Suprapubic skin (tissue), 4 donors: Measurements from ENCODE around the gene TNFAIP2. TPM values are rescaled to one million over a fixed set of nuclear protein-coding genes. Genes with fewer than 3 reads are reported as not detected.
"Not testable (repeated sequence)": the region's sequence is repeated elsewhere in the genome, so short reads cannot be mapped to it uniquely, and the experiment has no call there.

Experiments used
- DNase-seq, 2 donors: peaks; one replicate each; pipeline ENCODE4 v3.0.0-alpha.2; 2019; ENCODE audit warnings: low spot score in 2 of 2
- H3K27ac ChIP-seq: fragments of 200-600 bp; sonication (generic); one replicate; pipeline ENCODE4 v1.5.1; 2019
- H3K27me3 ChIP-seq: fragments of 200-600 bp; sonication (generic); one replicate; pipeline ENCODE4 v1.5.1; 2019
- H3K36me3 ChIP-seq: fragments of 200-600 bp; sonication (generic); one replicate; pipeline ENCODE4 v1.5.1; 2019
- H3K4me1 ChIP-seq: fragments of 200-600 bp; sonication (generic); one replicate; pipeline ENCODE4 v1.5.1; 2019
- H3K4me3 ChIP-seq: fragments of 200-600 bp; sonication (generic); one replicate; pipeline ENCODE4 v1.5.1; 2019; ENCODE audit warnings: mild to moderate bottlenecking
- H3K9me3 ChIP-seq: fragments of 200-600 bp; sonication (generic); one replicate; pipeline ENCODE4 v1.5.1; 2019
- EP300 ChIP-seq: sonication (generic); formaldehyde crosslinking; IDR thresholded peaks from one replicate; pipeline ENCODE4 v1.6.1; 2017; ENCODE audit warnings: antibody characterized with exemption
- POLR2A ChIP-seq, 2 donors: fragments of 450-650 bp; IDR thresholded peaks; one replicate each; pipeline ENCODE4 v1.6.1; 2017; ENCODE audit warnings: antibody characterized with exemption in 2 of 2, mild to moderate bottlenecking in 2 of 2, moderate library complexity in 2 of 2
- POLR2AphosphoS5 ChIP-seq, 3 donors: sonication (generic); formaldehyde crosslinking; IDR thresholded peaks; one replicate each; pipeline ENCODE4 v1.6.1; 2017; ENCODE audit warnings: antibody characterized with exemption in 3 of 3
- WGBS: methylation state at CpG from one replicate; pipeline ENCODE4 v1.1.5; 2018; 5-methylcytosine and 5-hydroxymethylcytosine counted together
- total RNA-seq, 4 donors: library from RNA; depleted of rRNA; stranded (reverse); fragments of >200 nt; gene quantifications; one replicate each; pipeline ENCODE4 v1.1.0, GENCODE V29; 2016
- TF ChIP-seq, protein P1 (sequence below), 2 donors: fragments of 200-600 bp in 1 of 2; fragments of 450-650 bp in 1 of 2; sonication (generic) in 1 of 2; IDR thresholded peaks; one replicate each; pipeline ENCODE4 v1.5.1; 2016 to 2019; ENCODE audit warnings: antibody characterized with exemption in 2 of 2, mild to moderate bottlenecking in 1 of 2, moderate library complexity in 1 of 2

The TNFAIP2 gene
- total RNA-seq, 4 donors from 2014 or later, result 11.9 to 23.3 (median 16.4) TPM

DNA sequence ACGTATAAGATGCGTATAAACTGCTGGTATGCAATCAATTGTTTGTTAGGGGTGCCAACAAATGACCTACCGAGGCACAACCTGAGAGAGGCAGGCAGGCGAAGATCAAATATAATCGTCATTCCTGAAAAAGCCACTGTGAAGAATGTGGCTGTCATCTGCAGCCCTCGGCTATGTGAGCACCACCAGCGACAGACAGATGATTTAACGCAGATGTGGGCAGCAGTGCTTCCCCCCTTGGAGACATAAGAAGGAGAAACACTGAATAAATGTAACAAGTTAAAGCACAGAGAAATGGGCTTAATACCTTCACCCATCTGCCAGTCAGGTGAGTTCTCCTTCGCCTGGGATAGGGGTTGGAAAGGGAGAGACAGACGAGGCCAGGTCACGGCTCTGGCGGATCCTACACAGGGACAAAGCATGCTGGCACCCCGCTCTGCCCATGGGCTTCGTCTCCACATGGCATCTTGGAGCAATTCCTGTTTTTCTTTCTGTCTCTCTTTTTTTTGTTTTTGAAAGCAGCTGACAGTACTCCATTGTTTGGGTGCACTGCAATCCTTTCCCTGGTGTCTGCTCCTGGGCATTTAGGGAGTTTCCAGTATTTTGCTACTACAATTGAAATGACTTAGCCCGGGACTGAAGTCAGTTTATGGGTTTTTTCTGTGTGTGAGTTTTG lies 28.1 kb downstream of the TNFAIP2 start:
- TF ChIP-seq POLR2AphosphoS5 (IDR thresholded peaks at IDR 0.05), result no peak
- TF ChIP-seq, protein P1, sequence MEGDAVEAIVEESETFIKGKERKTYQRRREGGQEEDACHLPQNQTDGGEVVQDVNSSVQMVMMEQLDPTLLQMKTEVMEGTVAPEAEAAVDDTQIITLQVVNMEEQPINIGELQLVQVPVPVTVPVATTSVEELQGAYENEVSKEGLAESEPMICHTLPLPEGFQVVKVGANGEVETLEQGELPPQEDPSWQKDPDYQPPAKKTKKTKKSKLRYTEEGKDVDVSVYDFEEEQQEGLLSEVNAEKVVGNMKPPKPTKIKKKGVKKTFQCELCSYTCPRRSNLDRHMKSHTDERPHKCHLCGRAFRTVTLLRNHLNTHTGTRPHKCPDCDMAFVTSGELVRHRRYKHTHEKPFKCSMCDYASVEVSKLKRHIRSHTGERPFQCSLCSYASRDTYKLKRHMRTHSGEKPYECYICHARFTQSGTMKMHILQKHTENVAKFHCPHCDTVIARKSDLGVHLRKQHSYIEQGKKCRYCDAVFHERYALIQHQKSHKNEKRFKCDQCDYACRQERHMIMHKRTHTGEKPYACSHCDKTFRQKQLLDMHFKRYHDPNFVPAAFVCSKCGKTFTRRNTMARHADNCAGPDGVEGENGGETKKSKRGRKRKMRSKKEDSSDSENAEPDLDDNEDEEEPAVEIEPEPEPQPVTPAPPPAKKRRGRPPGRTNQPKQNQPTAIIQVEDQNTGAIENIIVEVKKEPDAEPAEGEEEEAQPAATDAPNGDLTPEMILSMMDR (IDR thresholded peaks at IDR 0.05), result no peak
- no peak for TF ChIP-seq EP300
- TF ChIP-seq POLR2A (IDR thresholded peaks at IDR 0.05), result no peak

DNA sequence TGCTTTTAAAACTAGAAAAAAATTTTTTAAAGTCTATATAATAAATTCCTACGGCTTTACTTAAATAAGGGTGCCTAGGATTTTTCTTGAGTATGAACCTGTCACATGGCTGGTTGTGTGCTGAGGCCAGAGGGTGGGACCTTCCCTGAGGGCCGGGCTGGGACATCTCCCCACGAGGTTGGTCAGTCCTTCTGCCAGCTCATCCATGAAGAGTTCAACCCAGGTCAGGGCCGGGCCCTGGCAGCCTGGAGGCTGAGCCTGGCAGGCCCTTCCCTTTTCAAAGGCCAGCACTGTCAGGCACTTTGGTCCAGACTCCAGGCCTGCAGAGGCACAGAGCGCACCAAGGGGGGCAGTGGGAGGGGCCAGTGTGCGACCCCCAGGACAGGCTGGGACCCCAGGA lies 31.7 kb downstream of the TNFAIP2 start:
- Histone ChIP-seq H3K36me3 (no peaks in the 10 kb centered on the region), H3K27ac (no peak overlapping the region), H3K9me3 (no peaks in the 10 kb centered on the region), H3K4me1 (peaks cover 26% of the 10 kb centered on the region), H3K27me3 (no peaks in the 10 kb centered on the region), H3K4me3 (no peak overlapping the region)
- TF ChIP-seq EP300 (no peak), POLR2AphosphoS5 (IDR thresholded peaks at IDR 0.05) (no peak), POLR2A (IDR thresholded peaks at IDR 0.05) (no peak)
- TF ChIP-seq, protein P1 (IDR thresholded peaks at IDR 0.05), result no peak
- DNase-seq, result peak in 1 of 2 donors; percentile 87
- WGBS, result 21% methylated on average over 4 of the region's 6 CpGs

More for the DNA sequence above, 28.1 kb downstream of the TNFAIP2 start:
- Histone ChIP-seq H3K36me3 (no peaks in the 10 kb centered on the region), H3K4me3 (no peak overlapping the region), H3K27ac (no peak overlapping the region), H3K4me1 (peaks cover 24% of the 10 kb centered on the region), H3K9me3 (no peaks in the 10 kb centered on the region), H3K27me3 (no peaks in the 10 kb centered on the region)
- no peak for DNase-seq
- 60% methylated on average over 15 of the region's 15 CpGs for WGBS

DNA sequence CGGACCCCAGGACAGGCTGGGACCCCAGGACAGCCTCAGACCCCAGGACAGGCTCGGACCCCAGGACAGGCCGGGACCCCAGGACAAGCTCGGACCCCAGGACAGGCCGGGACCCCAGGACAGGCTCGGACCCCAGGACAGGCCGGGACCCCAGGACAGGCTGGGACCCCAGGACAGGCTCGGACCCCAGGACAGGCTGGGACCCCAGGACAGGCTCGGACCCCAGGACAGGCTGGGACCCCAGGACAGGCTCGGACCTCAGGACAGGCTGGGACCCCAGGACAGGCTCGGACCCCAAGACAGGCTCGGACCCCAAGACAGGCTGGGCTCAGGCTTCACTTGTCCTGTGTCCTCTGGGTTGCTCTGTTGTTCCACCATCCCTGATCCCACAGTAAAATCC lies 32.2 kb downstream of the TNFAIP2 start:
- not testable (repeated sequence) for H3K9me3 ChIP-seq, H3K4me3 ChIP-seq, H3K36me3 ChIP-seq, H3K27me3 ChIP-seq, DNase-seq
- no CpG with 5 or more reads among the region's 12 CpGs for WGBS
- H3K4me1 ChIP-seq, result peaks cover 28% of the 10 kb centered on the region
- H3K27ac ChIP-seq, result peak overlapping the region; percentile 14

DNA sequence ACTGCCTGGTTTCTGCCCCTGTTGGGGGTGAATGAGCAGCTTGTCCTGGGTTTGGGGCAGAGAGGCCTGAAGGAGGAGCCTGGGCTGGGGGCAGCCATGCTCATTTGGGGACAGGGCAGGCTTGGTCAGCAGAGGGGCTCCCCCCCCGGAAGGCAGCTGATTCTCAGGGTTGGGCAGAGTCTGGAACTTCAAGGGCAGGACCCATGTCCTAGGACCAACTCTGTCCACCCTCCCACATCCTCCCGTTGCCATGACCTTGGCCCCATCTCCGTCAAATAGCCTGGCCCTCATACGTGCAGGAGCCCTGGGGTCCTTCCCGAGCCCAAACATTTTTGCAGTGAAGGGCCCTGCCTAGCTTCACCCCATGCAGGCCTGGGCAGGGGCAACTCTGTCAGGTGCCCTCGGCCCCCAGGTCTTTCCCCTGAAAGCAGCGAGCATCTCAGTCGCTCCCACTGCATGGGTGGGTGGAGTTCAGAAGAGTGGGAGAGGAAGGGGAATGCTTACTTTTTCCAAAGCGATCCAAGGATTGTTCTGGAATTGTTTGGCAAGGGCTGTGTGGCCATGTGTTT lies 32.6 kb downstream of the TNFAIP2 start:
- Histone ChIP-seq H3K4me3 (no peak overlapping the region), H3K4me1 (peaks cover 33% of the 10 kb centered on the region), H3K9me3 (no peaks in the 10 kb centered on the region), H3K36me3 (no peaks in the 10 kb centered on the region), H3K27ac (peak overlapping the region; percentile 14), H3K27me3 (no peaks in the 10 kb centered on the region)
- 73% methylated on average over 4 of the region's 9 CpGs for WGBS
- no peak for DNase-seq
- TF ChIP-seq POLR2AphosphoS5 (IDR thresholded peaks at IDR 0.05), result no peak
- no peak for TF ChIP-seq POLR2A (IDR thresholded peaks at IDR 0.05)
- no peak for TF ChIP-seq EP300
- TF ChIP-seq, protein P1 (IDR thresholded peaks at IDR 0.05), result no peak

DNA sequence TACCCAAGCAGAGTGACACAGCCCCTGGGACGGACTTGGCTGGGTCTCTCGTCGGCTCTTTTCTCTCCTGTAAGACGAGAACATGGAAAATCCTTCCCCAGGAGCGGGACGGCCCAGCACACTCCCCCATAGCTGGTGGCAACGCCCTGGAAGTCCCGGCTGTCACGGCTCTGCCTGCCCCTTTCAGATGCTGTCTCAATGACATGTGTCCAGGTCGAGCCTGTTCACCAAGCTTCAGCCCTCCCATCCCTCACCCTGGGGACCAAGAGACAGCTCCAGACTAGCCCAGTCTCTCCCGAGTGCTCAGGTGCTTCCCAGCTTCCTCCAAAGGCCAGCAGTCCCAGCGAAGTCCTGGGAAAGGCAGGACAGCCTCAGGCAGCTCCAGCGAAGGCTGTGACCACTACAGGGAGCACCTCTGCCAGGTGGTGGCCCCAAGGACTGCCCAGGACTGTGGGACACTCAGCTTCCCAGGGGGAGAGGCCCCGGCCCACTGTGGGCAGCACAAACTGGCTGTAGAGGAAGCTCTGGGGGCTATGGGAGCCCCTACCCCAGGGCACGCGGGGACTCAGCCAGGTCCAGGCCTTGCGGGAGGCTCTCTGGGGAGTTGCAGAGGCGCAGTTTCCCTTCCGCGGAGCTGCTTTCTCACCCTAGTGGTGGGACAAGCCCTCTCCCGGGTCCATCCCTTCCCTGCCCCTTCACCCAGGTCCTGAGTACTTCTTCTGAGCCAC lies 33.6 kb downstream of the TNFAIP2 start:
- Histone ChIP-seq H3K36me3 (no peaks in the 10 kb centered on the region), H3K9me3 (no peaks in the 10 kb centered on the region), H3K4me3 (no peak overlapping the region), H3K4me1 (peaks cover 29% of the 10 kb centered on the region), H3K27ac (peak overlapping the region; percentile 6), H3K27me3 (no peaks in the 10 kb centered on the region)
- WGBS, result 63% methylated on average over 13 of the region's 21 CpGs
- no peak for TF ChIP-seq POLR2A (IDR thresholded peaks at IDR 0.05)
- no peak for TF ChIP-seq EP300
- TF ChIP-seq, protein P1 (IDR thresholded peaks at IDR 0.05), result no peak
- TF ChIP-seq POLR2AphosphoS5 (IDR thresholded peaks at IDR 0.05), result no peak
- no peak for DNase-seq
